ENCODE measurements around the gene COL23A1. TPM values are rescaled to one million over a fixed set of nuclear protein-coding genes. Genes with fewer than 3 reads are reported as not detected.

COL23A1 gene
- total and polyA plus RNA-seq, 2 donors (not counting 1 experiment from before 2014, with no cell fraction given) = 0.20 TPM; not detected in 1

DNA sequence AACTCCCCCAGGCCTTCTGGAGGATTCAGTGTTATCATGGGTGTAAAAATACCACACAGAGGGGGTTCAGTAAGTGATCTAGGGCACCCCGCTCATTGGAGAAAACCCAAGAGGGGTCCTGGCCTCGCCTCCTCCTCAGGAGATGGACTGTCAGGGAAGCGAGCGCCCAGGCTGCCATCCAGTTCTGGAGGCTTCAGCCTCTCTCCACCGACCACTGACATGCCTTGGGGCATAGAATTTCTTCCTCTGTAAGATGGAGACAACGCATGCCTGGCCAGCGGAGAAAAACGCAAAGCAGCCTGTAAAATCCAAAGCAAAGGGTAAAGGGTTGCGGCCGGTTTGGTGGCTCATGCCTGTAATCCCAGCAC lies 165.4 kb downstream of the COL23A1 start:
- Mint-ChIP-seq H3K9me3 (ENCODE audit: insufficient read depth) (no peaks in the 10 kb centered on the region), H3K4me3 (no peak overlapping the region), H3K27ac (no peak overlapping the region), H3K27me3 (peaks cover 7% of the 10 kb centered on the region), H3K4me1 (no peaks in the 10 kb centered on the region)
- H3K4me2 ChIP-seq (replicated peaks; ENCODE audit: low read depth, low read length, poor library complexity, severe bottlenecking) = no peak overlapping the region
- POLR2A ChIA-PET = no interaction called here
- no peaks in the 10 kb centered on the region for H3K4me1 ChIP-seq (ENCODE audit: control insufficient read depth in 2 of 2, insufficient read depth in 2 of 2, low read length in 2 of 2)
- no peaks in the 10 kb centered on the region for H3K36me3 ChIP-seq (replicated peaks in 1 of 2; ENCODE audit: control extremely low read depth in 1 of 2, control insufficient read depth in 1 of 2, extremely low read depth in 1 of 2, insufficient read depth in 2 of 2, low read length in 1 of 2)
- H3K9me3 ChIP-seq (ENCODE audit: control extremely low read depth in 1 of 3, control insufficient read depth in 2 of 3, insufficient read depth in 1 of 3, low read length in 2 of 3) = no peaks in the 10 kb centered on the region
- no peak overlapping the region for H3K27ac ChIP-seq (ENCODE audit: low read length in 2 of 2)
- CTCF ChIA-PET = no interaction called here
- intact Hi-C loops (cut with micrococcal nuclease) = no loop called here
- H3K4me3 ChIP-seq (ENCODE audit: control extremely low read depth in 1 of 5, extremely low read depth in 1 of 5, insufficient read depth in 1 of 5, low read depth in 2 of 5, low read length in 4 of 5) = no peak overlapping the region
- no peak overlapping the region for H3K9ac ChIP-seq (ENCODE audit: low read length)
- no peaks in the 10 kb centered on the region for H4K20me1 ChIP-seq (ENCODE audit: control insufficient read depth, insufficient read depth, low read length, poor library complexity, severe bottlenecking)
- 96% methylated on average over 10 of the region's 10 CpGs for WGBS (ENCODE audit: insufficient coverage)
- no peak for DNase-seq
- no peaks in the 10 kb centered on the region for H3K79me2 ChIP-seq (ENCODE audit: control insufficient read depth, insufficient read depth, low read length)
- H3K27me3 ChIP-seq (replicated peaks in 1 of 4; ENCODE audit: control extremely low read depth in 1 of 4, control insufficient read depth in 3 of 4, insufficient read depth in 4 of 4, low read length in 3 of 4) = no peaks in the 10 kb centered on the region
- H2AFZ ChIP-seq (ENCODE audit: insufficient read depth, low read depth, low read length, poor library complexity, severe bottlenecking) = no peak overlapping the region
- no peak for ATAC-seq (ENCODE audit: low read depth)
- TF ChIP-seq EZH2 (IDR thresholded peaks at IDR 0.05; ENCODE audit: borderline replicate concordance, insufficient read depth, low read depth, low read length, poor library complexity, severe bottlenecking) = no peak

GRCh38 chr5:178423901-178424809 lies 166.0 kb downstream of the COL23A1 start:
- no peak overlapping the region for H2AFZ ChIP-seq (ENCODE audit: insufficient read depth, low read depth, low read length, poor library complexity, severe bottlenecking)
- H3K27me3 ChIP-seq (replicated peaks in 1 of 4; ENCODE audit: control extremely low read depth in 1 of 4, control insufficient read depth in 3 of 4, insufficient read depth in 4 of 4, low read length in 3 of 4) = no peaks in the 10 kb centered on the region
- H3K36me3 ChIP-seq (replicated peaks in 1 of 2; ENCODE audit: control extremely low read depth in 1 of 2, control insufficient read depth in 1 of 2, extremely low read depth in 1 of 2, insufficient read depth in 2 of 2, low read length in 1 of 2) = no peaks in the 10 kb centered on the region
- H3K9ac ChIP-seq (ENCODE audit: low read length) = no peak overlapping the region
- peaks cover 7% of the 10 kb centered on the region for H3K27me3 Mint-ChIP-seq
- H3K9me3 ChIP-seq (ENCODE audit: control extremely low read depth in 1 of 3, control insufficient read depth in 2 of 3, insufficient read depth in 1 of 3, low read length in 2 of 3) = no peaks in the 10 kb centered on the region
- no peak overlapping the region for H3K27ac ChIP-seq (ENCODE audit: low read length in 2 of 2)
- WGBS (ENCODE audit: insufficient coverage) = 95% methylated on average over 13 of the region's 17 CpGs
- no peak overlapping the region for H3K4me2 ChIP-seq (replicated peaks; ENCODE audit: low read depth, low read length, poor library complexity, severe bottlenecking)
- no peaks in the 10 kb centered on the region for H3K4me1 Mint-ChIP-seq
- H4K20me1 ChIP-seq (ENCODE audit: control insufficient read depth, insufficient read depth, low read length, poor library complexity, severe bottlenecking) = no peaks in the 10 kb centered on the region
- no peak overlapping the region for H3K27ac Mint-ChIP-seq
- ChIA-PET POLR2A (no interaction called here), CTCF (no interaction called here)
- H3K9me3 Mint-ChIP-seq (ENCODE audit: insufficient read depth) = no peaks in the 10 kb centered on the region
- H3K4me3 ChIP-seq (ENCODE audit: control extremely low read depth in 1 of 5, extremely low read depth in 1 of 5, insufficient read depth in 1 of 5, low read depth in 2 of 5, low read length in 4 of 5) = no peak overlapping the region
- no peaks in the 10 kb centered on the region for H3K4me1 ChIP-seq (ENCODE audit: control insufficient read depth in 2 of 2, insufficient read depth in 2 of 2, low read length in 2 of 2)
- ATAC-seq (ENCODE audit: low read depth) = no peak
- TF ChIP-seq EZH2 (IDR thresholded peaks at IDR 0.05; ENCODE audit: borderline replicate concordance, insufficient read depth, low read depth, low read length, poor library complexity, severe bottlenecking) (no peak), CTCF (IDR thresholded peaks at IDR 0.05) (no peak)
- no peak for DNase-seq
- intact Hi-C loops (cut with micrococcal nuclease) = no loop called here
- no peak overlapping the region for H3K4me3 Mint-ChIP-seq
- no peaks in the 10 kb centered on the region for H3K79me2 ChIP-seq (ENCODE audit: control insufficient read depth, insufficient read depth, low read length)

Measured in B cell (primary cell).